ENCODE results near the gene EZH2.

Gene EZH2

GRCh38 chr7:148901178-148901577 is 17.1 kb upstream of the EZH2 start:
- no peak for DNase-seq (ENCODE audit: low read depth, low spot score)

- DNase-seq (ENCODE audit: low read depth, low spot score) = no peak
Observed at GRCh38 chr7:148898845-148899484, 14.9 kb upstream of the EZH2 start.

- no peak for DNase-seq (ENCODE audit: low read depth, low spot score)
Observed at GRCh38 chr7:148894591-148894990, 10.5 kb upstream of the EZH2 start.

DNA sequence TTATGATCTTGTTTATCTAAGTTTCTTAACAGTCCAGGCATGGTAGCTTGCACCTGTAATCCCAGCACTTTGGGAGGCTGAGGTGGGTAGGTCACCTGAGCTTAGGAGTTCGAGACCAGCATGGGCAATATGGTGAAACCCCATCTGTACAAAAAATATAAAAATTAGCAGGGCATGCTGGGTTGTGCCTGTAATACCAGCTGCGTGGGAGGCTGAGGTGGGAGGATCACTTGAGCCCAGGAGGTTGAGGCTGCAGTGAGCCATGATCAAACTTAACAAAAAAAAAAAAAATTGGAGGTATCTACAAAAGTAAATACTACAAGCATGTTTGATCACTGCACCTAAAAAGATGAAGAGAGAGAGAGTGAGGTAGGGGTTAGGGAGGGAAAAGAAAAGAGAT is 9.0 kb upstream of the EZH2 start:
- no peak for DNase-seq (ENCODE audit: low read depth, low spot score)

DNA sequence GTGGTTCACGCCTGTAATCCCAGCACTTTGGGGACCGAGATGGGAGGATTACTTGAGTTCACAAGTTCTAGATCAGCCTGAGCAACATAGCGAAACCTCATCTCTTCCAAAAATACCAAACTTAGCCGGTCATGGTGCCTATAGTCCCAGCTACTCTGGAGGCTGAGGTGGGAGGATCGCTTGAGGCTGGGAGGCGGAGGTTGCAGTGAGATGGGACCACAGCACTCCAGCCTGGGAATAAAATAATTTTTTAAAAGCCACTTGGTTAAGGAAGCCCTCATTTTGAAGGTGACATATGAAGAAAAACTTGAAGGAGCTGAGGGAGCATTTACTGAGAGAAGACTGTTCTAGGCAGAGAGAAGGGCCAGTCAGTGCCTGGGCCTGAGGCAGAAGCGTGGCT is 4.2 kb upstream of the EZH2 start:
- DNase-seq (ENCODE audit: low read depth, low spot score) = no peak

GRCh38 chr7:148886844-148887243 is 2.8 kb upstream of the EZH2 start:
- no peak for DNase-seq (ENCODE audit: low read depth, low spot score)

- DNase-seq (ENCODE audit: low read depth, low spot score) = no peak
Observed at GRCh38 chr7:148884299-148885022, 370 bp upstream of the EZH2 start.

GRCh38 chr7:148883266-148884048 is 634 bp downstream of the EZH2 start:
- no peak for DNase-seq (ENCODE audit: low read depth, low spot score)

- no peak for DNase-seq (ENCODE audit: low read depth, low spot score)
Observed at GRCh38 chr7:148882841-148883265, 1.2 kb downstream of the EZH2 start.

DNA sequence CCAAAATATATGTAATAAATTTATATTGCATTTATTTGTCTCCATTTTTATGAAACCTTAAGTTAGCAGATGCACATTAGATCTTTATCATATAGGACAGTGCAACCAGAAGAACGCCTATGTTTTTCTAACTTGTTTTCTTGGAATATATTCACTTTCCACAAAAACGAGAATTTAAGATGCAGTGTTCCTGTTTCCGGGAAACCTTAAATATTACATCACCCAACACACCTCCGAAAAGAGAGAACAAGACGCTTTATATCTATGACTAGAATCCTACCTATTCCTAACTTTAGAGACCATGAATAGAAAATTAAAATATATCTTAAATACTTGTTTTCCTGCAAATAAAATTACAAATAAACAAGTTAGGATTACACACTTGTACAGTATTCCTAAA is 1.9 kb downstream of the EZH2 start:
- DNase-seq (ENCODE audit: low read depth, low spot score) = no peak

- DNase-seq (ENCODE audit: low read depth, low spot score) = no peak
Observed at GRCh38 chr7:148878317-148878716, 5.8 kb downstream of the EZH2 start.

GRCh38 chr7:148877517-148877916 is 6.6 kb downstream of the EZH2 start:
- DNase-seq (ENCODE audit: low read depth, low spot score) = no peak

DNA sequence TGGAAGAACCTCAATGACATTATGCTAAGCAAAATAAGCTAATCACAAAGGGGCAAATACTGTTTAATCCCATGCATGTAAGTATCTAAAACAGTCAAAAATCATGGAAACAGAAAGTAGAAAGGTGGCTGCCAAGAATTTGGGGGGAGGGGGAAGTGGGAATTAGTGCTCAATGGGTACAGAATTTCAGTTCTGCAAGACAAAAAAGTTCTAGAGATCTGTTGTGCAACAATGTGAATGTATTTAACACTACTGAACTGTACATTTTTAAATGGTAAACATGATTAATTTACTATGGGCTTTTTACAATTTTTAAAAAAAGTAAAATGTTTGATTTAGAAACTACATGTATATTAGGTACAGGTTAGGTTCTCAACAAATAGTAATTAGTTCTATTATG is 11.9 kb downstream of the EZH2 start:
- no peak for DNase-seq (ENCODE audit: low read depth, low spot score)

DNA sequence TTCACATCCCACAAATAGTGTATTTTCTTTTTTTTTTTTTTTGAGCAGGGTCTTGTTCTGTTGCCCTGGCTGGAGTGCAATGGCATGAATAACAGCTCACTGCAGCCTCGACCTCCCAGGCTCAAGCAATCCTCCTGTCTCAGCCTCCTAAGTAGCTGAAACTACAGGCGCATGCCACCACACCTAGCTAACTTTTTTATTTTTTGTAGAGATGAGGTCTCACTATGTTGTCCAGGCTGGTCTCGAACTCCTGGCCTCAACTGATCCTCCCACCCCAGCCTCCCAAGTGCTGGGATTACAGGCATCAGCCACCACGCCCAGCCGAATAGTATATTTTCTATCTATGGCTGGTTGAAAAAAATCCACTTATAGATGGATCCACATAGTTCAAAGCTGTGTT is 12.5 kb downstream of the EZH2 start:
- DNase-seq (ENCODE audit: low read depth, low spot score) = no peak

- DNase-seq (ENCODE audit: low read depth, low spot score) = no peak
Observed at GRCh38 chr7:148871030-148871429, 13.1 kb downstream of the EZH2 start.

DNA sequence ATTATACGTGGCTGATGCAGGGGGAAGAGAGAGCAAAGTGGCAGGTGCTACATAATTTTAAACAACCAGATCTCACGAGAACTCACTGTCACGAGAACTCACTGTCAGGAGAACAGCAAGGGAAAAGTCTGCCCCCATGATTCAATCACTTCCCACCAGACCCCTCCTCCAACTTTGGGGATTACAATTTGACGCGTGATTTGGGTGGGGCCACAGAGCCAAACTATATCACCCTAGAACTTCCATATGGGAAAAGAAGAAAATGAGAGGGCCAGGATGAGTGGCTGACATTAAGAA is 15.8 kb downstream of the EZH2 start:
- DNase-seq (ENCODE audit: low read depth, low spot score) = no peak

- no peak for DNase-seq (ENCODE audit: low read depth, low spot score)
Observed at GRCh38 chr7:148867596-148868377, 16.3 kb downstream of the EZH2 start.

GRCh38 chr7:148866362-148866761 is 17.7 kb downstream of the EZH2 start:
- no peak for DNase-seq (ENCODE audit: low read depth, low spot score)

DNA sequence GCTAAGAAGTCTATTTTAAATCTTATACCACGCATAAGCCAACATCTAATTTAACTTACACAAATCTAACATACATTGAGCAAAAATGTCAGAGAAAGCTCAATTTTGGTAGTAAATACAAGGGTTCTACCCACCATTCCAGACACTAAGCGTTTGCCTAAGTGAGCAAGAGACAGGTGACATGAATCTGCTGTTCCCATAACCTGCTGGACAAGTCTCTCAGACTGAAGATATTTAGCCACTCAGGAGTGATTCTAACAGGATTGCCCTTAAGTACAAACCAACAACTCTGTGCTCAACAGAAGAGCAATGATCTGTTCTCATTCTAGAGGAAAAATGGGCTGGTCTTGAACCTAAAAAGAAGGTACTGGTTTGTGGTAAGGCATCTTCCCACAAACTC is 18.8 kb downstream of the EZH2 start:
- DNase-seq (ENCODE audit: low read depth, low spot score) = no peak

DNA sequence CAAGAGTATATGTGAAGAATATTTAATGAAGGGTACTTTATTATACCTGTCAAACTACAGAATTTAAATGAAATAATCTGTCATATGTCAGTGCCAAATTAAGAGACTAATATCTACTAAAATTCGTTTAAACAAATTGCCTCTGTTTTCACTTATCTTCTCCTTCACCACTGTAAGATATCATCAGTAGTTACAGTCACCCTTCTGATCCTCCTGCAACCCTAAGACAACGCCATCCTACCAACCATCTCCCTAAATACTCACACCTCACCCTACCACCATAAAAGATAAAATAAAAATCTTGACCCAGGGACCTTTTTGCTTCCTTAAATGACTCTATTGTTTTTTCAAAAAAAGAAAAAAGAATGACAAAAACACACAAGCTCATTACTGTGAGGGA is 20.8 kb downstream of the EZH2 start:
- no peak for DNase-seq (ENCODE audit: low read depth, low spot score)

DNA sequence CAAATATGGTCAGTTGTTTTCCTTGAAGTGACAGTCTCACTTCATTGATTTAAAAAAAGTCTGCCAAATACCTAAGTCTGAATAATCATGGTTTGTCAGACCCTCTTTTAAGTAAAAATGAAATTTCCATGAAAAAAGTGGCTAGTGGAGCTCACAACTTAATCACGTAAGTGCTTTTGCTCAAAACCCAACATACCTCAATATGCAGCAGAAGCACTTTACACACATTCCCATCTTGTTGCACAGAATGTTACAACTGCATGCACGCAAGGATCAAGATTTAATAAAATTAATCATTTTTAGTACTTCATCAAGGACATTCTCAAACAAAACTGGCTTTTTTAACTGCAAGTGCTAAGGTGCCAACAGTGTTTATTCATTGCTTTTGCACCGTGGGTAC is 21.6 kb downstream of the EZH2 start:
- DNase-seq (ENCODE audit: low read depth, low spot score) = no peak

DNA sequence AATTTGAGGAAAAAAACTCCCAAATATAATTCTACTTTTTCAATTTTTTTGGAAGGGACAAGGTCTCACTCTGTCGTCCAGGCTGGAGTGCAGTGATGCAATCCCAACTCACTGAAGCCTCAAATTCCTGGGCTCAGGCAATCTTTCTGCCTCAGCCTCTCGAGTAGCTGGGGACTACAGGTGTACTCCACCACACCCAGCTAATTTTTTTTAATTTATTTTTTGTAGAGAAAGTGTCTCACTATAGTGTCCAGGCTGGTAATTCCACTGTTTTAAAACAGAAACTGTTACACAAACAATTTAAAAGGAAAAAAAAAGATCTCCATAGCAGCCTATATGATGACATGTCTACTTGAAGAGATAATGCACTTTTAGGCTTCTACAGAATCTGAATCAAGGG is 25.6 kb downstream of the EZH2 start:
- no peak for DNase-seq (ENCODE audit: low read depth, low spot score)
